Adrenal gland (tissue), 12 donors: ENCODE data around the gene OR4D10. TPM values are rescaled to one million over a fixed set of nuclear protein-coding genes. Genes with fewer than 3 reads are reported as not detected.

ENCODE experiments used
- DNase-seq, 7 donors: peaks; one replicate each; pipeline ENCODE4 v3.0.0-alpha.2; 2019 to 2020
- H3K27ac ChIP-seq, 5 donors: fragments of 200-600 bp; sonication (generic) in 4 of 5; 1 replicate in 3 of 5; 2 replicates in 2 of 5; pipeline versions ENCODE4 v1.5.1 to v1.8.0; 2016 to 2020; ENCODE audit warnings: mild to moderate bottlenecking in 1 of 5
- H3K27me3 ChIP-seq: fragments of 200-600 bp; 2 replicates; pipeline ENCODE4 v1.8.0; 2021
- H3K36me3 ChIP-seq, 2 donors: fragments of 200-600 bp; replicated peaks in 1 of 2; 1 replicate in 1 of 2; 2 replicates in 1 of 2; pipeline versions ENCODE4 v1.5.1 to v1.8.0; 2018 to 2022
- H3K4me1 ChIP-seq, 2 donors: fragments of 200-600 bp; replicated peaks in 1 of 2; 1 replicate in 1 of 2; 2 replicates in 1 of 2; pipeline versions ENCODE4 v1.5.1 to v1.8.0; 2018 to 2021
- H3K4me3 ChIP-seq, 4 donors: fragments of 200-600 bp; sonication (generic) in 3 of 4; one replicate each; pipeline ENCODE4 v1.5.1; 2016 to 2018
- H3K9me3 ChIP-seq, 3 donors: fragments of 200-600 bp; sonication (generic) in 1 of 3; replicated peaks in 1 of 3; 1 replicate in 2 of 3; 2 replicates in 1 of 3; pipeline versions ENCODE4 v1.5.1 to v1.8.0; 2016 to 2021
- CTCF ChIP-seq, 6 experiments: fragments of 450-650 bp in 4 of 6; fragments of 200-600 bp in 2 of 6; sonication (generic) in 1 of 6; IDR thresholded peaks; 1 replicate in 5 of 6; 2 replicates in 1 of 6; pipeline versions ENCODE4 v1.5.1 to v1.8.0; 2016 to 2021; ENCODE audit warnings: antibody characterized with exemption in 6 of 6, mild to moderate bottlenecking in 2 of 6, moderate library complexity in 1 of 6
- POLR2A ChIP-seq, 2 donors: fragments of 450-650 bp; IDR thresholded peaks; one replicate each; pipeline ENCODE4 v1.6.1; 2017; ENCODE audit warnings: antibody characterized with exemption in 2 of 2, mild to moderate bottlenecking in 2 of 2, moderate library complexity in 1 of 2
- WGBS, 4 donors: extraction: QIAGEN DNeasy Blood & Tissue Kit in 2 of 4; methylation state at CpG; one replicate each; pipeline versions ENCODE4 v1.1.5 to v1.1.7; 2013 to 2017; 5-methylcytosine and 5-hydroxymethylcytosine counted together
- intact Hi-C, 2 donors: fragments of 100-400 bp; cut with DNase I; formaldehyde crosslinking; loops; one replicate each; pipeline versions ENCODE4 v1.14.1 to v1.15.0; 2022 to 2023
- polyA plus RNA-seq, 3 donors: library from polyadenylated mRNA; stranded (reverse); fragments of 200-250 nt in 2 of 3; fragments of 350-450 nt in 1 of 3; fragmentation: Illumina TruSeq in 1 of 3; extraction: RNeasy Lipid Tissue Mini Kit (QIAGEN cat#74804) in 1 of 3; gene quantifications; one replicate each; pipeline ENCODE4 v1.2.3, GENCODE V29; 2013 to 2014
- total RNA-seq, 9 donors: library from RNA; depleted of rRNA in 4 of 9; stranded (reverse); fragments of >200 nt in 4 of 9; fragments of 120-200 nt in 1 of 9; fragmentation: NEBNext Ultra II Directional in 1 of 9; extraction: Animal tissue kit (Norgen Biotek cat#: 25700) in 1 of 9; gene quantifications; one replicate each; pipeline versions ENCODE4 v1.1.0 to v1.2.4, GENCODE V29; 2013 to 2023
- donor health status: healthy with polysubstance abuse.
- donor health status: Bipolar disorder and iron deficiency.
- donor health status: DM: yes; HTN: yes; CAD: no.
- donor health status: DM: no; HTN: no; CAD: no.
- donor health status: DM: no; HTN: no; CAD: no.
- donor health status: DM: yes; HTN: yes; CAD: no.

Gene OR4D10
- total and polyA plus RNA-seq, 12 donors, result not detected

- intact Hi-C loops, result no loop called here
- TF ChIP-seq CTCF (IDR thresholded peaks at IDR 0.05) (no peak), POLR2A (IDR thresholded peaks at IDR 0.05) (no peak)
- Histone ChIP-seq H3K4me3 (no peak overlapping the region), H3K27ac (no peak overlapping the region), H3K36me3 (no peaks in the 10 kb centered on the region), H3K9me3 (no peaks in the 10 kb centered on the region), H3K4me1 (no peaks in the 10 kb centered on the region), H3K27me3 (no peaks in the 10 kb centered on the region)
- DNase-seq, result no peak
- WGBS, 4 donors, result 56 to 71% (median 65%) methylated on average over 9 of the region's 9 CpGs
These were observed 2.1 kb downstream of the OR4D10 start for GRCh38 chr11:59475176-59475575.

- TF ChIP-seq POLR2A (IDR thresholded peaks at IDR 0.05) (no peak), CTCF (IDR thresholded peaks at IDR 0.05) (no peak)
- no peak overlapping the region for H3K27ac ChIP-seq
- H3K36me3 ChIP-seq, result no peaks in the 10 kb centered on the region
- no peaks in the 10 kb centered on the region for H3K4me1 ChIP-seq
- H3K27me3 ChIP-seq, result peaks cover 3% of the 10 kb centered on the region
- intact Hi-C loops, result no loop called here
- H3K9me3 ChIP-seq, result no peaks in the 10 kb centered on the region
- H3K4me3 ChIP-seq, result no peak overlapping the region
- no peak for DNase-seq
These were observed 6.8 kb downstream of the OR4D10 start for GRCh38 chr11:59479906-59480305.

- no peak for DNase-seq
- WGBS, 4 donors, result 70 to 78% (median 71%) methylated on average over 3 of the region's 3 CpGs
- intact Hi-C loops, result no loop called here
These were observed 7.2 kb downstream of the OR4D10 start for GRCh38 chr11:59480359-59480758.

GRCh38 chr11:59501931-59502330 is 28.8 kb downstream of the OR4D10 start:
- no peak overlapping the region for H3K4me3 ChIP-seq
- H3K4me1 ChIP-seq, result no peaks in the 10 kb centered on the region
- no peaks in the 10 kb centered on the region for H3K9me3 ChIP-seq
- 50 to 83% (median 66%) methylated on average over 1 of the region's 1 CpG for whole genome bisulfite sequencing, 4 donors
- DNase-seq, result no peak
- intact Hi-C loops, result no loop called here
- no peaks in the 10 kb centered on the region for H3K27me3 ChIP-seq
- no peak overlapping the region for H3K27ac ChIP-seq
- no peak for TF ChIP-seq POLR2A (IDR thresholded peaks at IDR 0.05)
- H3K36me3 ChIP-seq, result no peaks in the 10 kb centered on the region

More at GRCh38 chr11:59480359-59480758, 7.2 kb downstream of the OR4D10 start:
- no peak overlapping the region for H3K4me3 ChIP-seq
- H3K36me3 ChIP-seq, result no peaks in the 10 kb centered on the region
- TF ChIP-seq POLR2A (IDR thresholded peaks at IDR 0.05), result no peak
- no peak for TF ChIP-seq CTCF (IDR thresholded peaks at IDR 0.05)
- H3K4me1 ChIP-seq, result no peaks in the 10 kb centered on the region
- H3K27me3 ChIP-seq, result peaks cover 3% of the 10 kb centered on the region
- H3K27ac ChIP-seq, result no peak overlapping the region
- H3K9me3 ChIP-seq, result no peaks in the 10 kb centered on the region

- no peak within 1 kb of the TSS for H3K4me3 ChIP-seq
- DNase-seq, result no peak
- H3K4me1 ChIP-seq, result no peaks in the 10 kb centered on the region
- no peak within 1 kb of the TSS for H3K27ac ChIP-seq
- no peaks in the 10 kb centered on the region for H3K27me3 ChIP-seq
- H3K36me3 ChIP-seq, result no peaks in the 10 kb centered on the region
- TF ChIP-seq CTCF (IDR thresholded peaks at IDR 0.05), result no peak
- TF ChIP-seq POLR2A (IDR thresholded peaks at IDR 0.05), result no peak
- intact Hi-C loops, result no loop called here
- no peaks in the 10 kb centered on the region for H3K9me3 ChIP-seq
These were observed 30.2 kb downstream of the OR4D10 start, which contains the start of gene OR4D11 for GRCh38 chr11:59503276-59503675. Gene OR4D11, plus strand, starts transcription at chr11:59503576. Its CDS starts 0 bp downstream, at chr11:59503576.
